ENCODE measurements around the gene SUGT1.
"Not testable (repeated sequence)": the region's sequence is repeated elsewhere in the genome, so short reads cannot be mapped to it uniquely, and the experiment has no call there.

SUGT1 gene

GRCh38 chr13:52670726-52671125, 18.1 kb downstream of the SUGT1 start:
- DNase-seq: no peak

GRCh38 chr13:52673465-52673864, 20.8 kb downstream of the SUGT1 start:
- no peak for DNase-seq

GRCh38 chr13:52677823-52678222, 25.2 kb downstream of the SUGT1 start:
- DNase-seq: no peak

- DNase-seq: not testable (repeated sequence)
These were observed 33.2 kb downstream of the SUGT1 start for GRCh38 chr13:52685806-52686205.

GRCh38 chr13:52686376-52686775, 33.7 kb downstream of the SUGT1 start:
- no peak for DNase-seq

GRCh38 chr13:52695856-52696255, 43.2 kb downstream of the SUGT1 start:
- DNase-seq: peak; percentile 11

- DNase-seq: no peak
These were observed 43.9 kb downstream of the SUGT1 start for GRCh38 chr13:52696566-52696965.

GRCh38 chr13:52701728-52702465, 49.3 kb downstream of the SUGT1 start:
- no peak for DNase-seq

- no peak for DNase-seq
These were observed 50.8 kb downstream of the SUGT1 start for GRCh38 chr13:52703482-52703881.

- DNase-seq: no peak
These were observed 53.4 kb downstream of the SUGT1 start for GRCh38 chr13:52706081-52706480.

GRCh38 chr13:52707375-52707774, 54.7 kb downstream of the SUGT1 start:
- no peak for DNase-seq

- DNase-seq: not testable (repeated sequence)
These were observed 55.6 kb downstream of the SUGT1 start for GRCh38 chr13:52708266-52708665.

- DNase-seq: no peak
These were observed 58.6 kb downstream of the SUGT1 start for GRCh38 chr13:52711286-52711685.

- DNase-seq: no peak
These were observed 59.7 kb downstream of the SUGT1 start for GRCh38 chr13:52712385-52712784.

- no peak for DNase-seq
These were observed 61.3 kb downstream of the SUGT1 start for GRCh38 chr13:52713894-52714293.

GRCh38 chr13:52720904-52721303, 68.3 kb downstream of the SUGT1 start:
- not testable (repeated sequence) for DNase-seq

- not testable (repeated sequence) for DNase-seq
These were observed 68.7 kb downstream of the SUGT1 start for GRCh38 chr13:52721356-52721755.

GRCh38 chr13:52723181-52723580, 70.5 kb downstream of the SUGT1 start:
- DNase-seq: no peak

- DNase-seq: no peak
These were observed 72.7 kb downstream of the SUGT1 start for GRCh38 chr13:52725302-52725701.

- no peak for DNase-seq
These were observed 73.6 kb downstream of the SUGT1 start for GRCh38 chr13:52726258-52726657.

- no peak for DNase-seq
These were observed 81.5 kb downstream of the SUGT1 start for GRCh38 chr13:52734075-52734623.

- DNase-seq: no peak
These were observed 84.3 kb downstream of the SUGT1 start for GRCh38 chr13:52736891-52737290.

GRCh38 chr13:52737451-52737850, 84.8 kb downstream of the SUGT1 start:
- no peak for DNase-seq

- no peak for DNase-seq
These were observed 85.3 kb downstream of the SUGT1 start for GRCh38 chr13:52737965-52738364.

Data from activated naive CD4-positive, alpha-beta T cell treated with Interleukin-2 at 50 U/mL for 16 hours (primary cell).